GM19372 (cell line): Measurements from ENCODE around the gene PPP1R16B.

ENCODE experiments used
- ATAC-seq: cut with Tn5 transposase; IDR thresholded peaks from one replicate; pipeline ENCODE4 v1.9.1; 2021; ENCODE audit warnings: mild to moderate bottlenecking, low read depth, moderate library complexity; ENCODE audit not compliant: unreplicated experiment

PPP1R16B gene

DNA sequence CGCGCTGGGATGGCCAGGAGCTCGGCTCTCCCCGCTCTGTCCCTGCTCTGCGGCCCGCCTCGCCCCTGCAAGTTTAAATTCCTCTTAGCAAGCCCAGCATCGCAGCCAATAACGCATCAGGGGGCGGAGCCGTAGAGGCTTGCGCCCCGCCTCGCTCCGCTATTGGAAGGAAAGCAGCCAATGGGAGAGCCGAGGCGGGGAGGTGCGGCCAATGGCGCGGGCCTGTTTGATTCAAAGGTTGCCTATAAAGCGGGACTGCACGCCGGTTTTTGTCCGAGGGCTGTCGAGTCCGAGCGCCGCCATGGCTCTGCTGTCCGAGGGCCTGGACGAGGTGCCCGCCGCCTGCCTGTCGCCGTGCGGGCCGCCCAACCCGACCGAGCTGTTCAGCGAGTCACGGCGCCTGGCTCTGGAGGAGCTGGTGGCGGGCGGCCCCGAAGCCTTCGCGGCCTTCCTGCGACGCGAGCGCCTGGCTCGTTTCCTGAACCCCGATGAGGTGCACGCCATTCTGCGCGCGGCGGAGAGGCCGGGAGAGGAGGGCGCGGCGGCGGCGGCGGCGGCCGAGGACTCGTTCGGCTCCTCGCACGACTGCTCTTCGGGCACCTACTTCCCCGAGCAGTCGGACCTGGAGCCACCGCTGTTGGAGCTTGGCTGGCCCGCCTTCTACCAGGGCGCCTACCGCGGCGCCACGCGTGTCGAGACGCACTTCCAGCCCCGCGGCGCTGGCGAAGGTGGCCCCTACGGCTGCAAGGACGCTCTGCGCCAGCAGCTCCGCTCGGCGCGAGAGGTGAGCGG, 120.8 kb downstream of the PPP1R16B start, which contains the start of gene FAM83D:
Gene FAM83D (plus strand): TSS at position 276 of the 792 bp plus-strand sequence. CDS start 26 bp downstream, at position 302.
- ATAC-seq: peak; percentile 86

DNA sequence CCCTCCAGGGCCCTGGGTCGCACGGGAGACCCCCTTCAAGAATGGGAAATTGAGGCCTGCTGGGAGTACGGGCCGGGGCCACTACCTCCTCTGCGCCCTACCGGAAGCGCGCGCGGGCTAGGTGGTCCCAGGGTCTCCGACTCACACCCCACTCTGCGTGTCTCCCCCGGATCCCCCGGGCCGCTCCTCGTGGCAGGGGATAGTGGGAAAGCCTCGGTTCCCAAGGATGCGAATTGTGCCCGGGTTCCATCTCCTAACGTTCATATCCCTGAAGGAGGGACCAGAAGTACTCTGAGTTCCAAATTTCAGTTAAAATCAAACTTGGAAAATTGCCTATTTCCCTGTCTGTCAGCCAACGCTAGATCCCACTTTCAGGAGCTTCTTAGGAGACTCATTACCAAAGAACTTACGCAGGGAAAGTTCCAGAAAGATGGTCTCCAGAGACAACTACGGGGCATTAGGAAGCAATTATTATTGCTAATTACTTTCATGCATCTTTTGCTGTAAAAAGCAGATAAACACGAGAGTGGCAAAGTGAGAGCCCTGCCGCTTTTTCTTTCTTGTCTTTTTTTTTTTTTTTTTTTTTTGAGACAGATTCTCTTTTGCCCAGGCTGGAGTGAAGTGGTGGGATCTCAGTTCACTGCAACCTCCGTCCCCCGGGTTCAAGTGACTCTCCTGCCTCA, 121.6 kb downstream of the PPP1R16B start:
- ATAC-seq: peak; percentile 12

DNA sequence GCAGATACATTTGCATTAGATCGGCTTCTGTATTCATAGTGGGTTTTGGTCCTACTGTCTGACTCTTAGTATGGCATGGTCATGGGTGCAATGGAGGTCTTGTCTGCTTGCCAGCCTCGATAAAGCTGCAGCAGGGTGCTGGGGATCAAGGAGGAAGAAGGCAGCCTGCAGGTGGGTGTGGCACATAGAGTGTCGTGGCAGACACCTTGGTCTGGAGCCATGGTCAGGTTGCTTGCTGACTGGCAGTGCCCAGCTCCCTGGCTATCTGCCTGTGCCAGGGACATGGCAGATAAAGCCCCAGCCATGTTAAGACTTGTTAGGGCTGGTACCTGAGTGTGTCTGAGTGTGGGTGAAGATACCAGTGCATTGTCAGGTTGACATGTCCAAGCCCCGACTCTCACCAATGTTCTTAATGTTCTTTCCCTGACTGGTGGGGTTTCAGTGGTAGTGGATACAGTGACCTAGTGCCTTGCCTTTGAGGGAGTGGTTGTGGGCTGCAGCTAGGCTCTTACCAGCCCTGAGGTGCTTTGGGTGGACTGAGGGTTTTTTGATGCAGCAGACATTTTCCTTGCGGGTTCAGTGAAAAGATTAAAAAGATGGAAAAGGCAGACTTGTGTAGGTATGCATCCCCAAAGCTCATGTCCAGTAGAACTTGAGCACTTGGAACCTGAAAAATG, 122.5 kb downstream of the PPP1R16B start:
- no peak for ATAC-seq

DNA sequence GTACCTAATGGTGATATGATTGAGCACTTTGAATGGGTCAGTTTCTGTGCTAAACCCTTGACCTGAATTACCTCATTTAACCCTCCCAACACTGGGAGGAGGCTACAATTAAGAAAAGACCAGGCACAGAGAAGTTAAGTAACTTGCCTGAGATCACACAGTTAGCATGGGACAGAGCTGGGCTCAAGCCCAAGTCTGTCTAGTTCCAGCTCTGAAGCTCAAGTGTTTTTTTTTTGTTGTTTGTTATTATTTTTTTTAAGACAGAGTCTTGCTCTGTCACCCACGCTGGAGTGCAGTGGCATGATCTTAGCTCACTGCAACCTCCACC, 124.7 kb downstream of the PPP1R16B start:
- no peak for ATAC-seq

DNA sequence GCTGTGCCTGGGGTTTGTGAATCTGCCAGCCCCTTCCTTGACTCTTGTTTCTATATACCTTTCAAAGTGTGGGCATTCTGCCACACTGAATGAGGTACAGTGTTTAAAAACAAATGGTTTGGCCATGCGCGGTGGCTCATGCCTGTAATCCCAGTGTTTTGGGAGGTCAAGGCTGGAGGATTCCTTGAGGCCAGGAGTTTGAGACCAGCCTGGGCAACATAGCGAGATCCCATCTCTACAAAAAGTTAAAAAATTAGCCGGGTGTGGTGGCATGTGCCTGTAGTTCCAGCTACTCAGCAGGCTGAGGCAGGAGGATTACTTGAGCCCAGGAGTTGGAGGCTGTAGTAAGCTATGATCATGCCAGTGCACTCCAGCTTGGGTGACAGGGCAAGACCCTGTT, 126.5 kb downstream of the PPP1R16B start:
- no peak for ATAC-seq

DNA sequence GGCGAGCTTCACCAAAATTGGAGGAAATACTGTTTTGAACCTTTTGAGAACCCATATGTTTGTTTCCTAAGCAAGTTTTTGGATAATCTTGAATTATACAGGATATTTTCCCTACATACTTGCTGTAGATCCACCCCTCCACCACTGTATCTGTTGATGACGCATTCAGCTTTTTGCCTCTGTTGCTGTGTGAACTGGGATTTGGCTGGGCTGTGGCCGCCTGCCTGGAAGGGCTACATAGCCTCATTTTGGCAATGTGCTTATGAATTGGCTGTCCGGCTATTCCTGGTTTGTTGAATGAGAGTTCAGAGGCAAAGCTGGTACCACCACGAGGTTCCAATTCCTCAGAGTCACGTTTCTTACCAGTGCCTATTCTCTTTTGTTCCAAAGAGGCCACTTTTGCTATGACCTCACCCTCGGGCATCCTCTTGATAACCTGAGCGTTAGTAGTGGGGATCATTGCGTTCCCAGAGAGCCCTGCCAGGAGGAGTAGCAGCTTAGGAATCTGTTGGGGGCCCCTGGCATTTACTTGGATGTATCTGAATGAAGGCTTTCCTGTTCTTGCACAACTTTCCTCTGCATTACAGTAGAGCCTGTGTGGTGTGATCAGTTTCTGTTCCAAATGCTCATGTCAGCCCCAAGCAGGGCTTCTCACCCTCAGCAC, 127.1 kb downstream of the PPP1R16B start:
- ATAC-seq: no peak

DNA sequence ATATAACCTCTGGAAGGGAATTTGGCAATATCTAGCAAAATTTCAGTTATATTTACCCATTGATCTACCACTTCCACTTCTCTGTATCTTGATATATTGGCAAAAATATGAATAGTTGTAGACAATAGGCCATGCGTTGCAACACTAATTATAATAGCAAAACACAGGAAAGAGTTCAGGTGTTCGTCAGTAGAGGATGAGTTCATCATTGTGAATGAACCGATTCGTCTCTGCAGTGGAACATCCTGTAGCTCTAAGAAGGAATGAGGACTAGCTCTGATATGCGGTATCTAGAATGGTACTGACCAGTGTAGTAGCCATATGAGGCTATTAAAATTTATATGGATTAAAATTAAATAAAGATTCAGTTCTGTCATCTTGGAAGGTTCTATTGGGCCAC, 129.0 kb downstream of the PPP1R16B start:
- no peak for ATAC-seq

DNA sequence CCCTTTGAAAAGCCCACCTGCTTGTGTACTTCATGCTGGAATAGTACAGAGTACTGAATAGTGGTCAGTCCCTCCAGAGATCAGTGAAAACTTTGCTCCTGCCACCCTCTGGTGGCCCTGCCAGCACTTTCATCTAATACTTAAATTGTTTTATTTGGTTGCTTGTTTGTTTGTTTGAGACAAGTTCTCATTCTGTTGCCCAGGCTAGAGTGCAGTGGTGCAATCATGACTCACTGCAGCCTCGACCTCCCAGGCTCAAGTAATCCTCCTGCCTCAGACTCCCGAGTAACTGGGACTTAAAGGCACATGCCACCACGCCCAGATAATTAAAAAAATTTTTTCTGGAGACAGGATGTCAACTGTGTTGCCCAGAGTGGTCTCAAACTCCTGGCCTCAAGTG, 129.8 kb downstream of the PPP1R16B start:
- no peak for ATAC-seq

DNA sequence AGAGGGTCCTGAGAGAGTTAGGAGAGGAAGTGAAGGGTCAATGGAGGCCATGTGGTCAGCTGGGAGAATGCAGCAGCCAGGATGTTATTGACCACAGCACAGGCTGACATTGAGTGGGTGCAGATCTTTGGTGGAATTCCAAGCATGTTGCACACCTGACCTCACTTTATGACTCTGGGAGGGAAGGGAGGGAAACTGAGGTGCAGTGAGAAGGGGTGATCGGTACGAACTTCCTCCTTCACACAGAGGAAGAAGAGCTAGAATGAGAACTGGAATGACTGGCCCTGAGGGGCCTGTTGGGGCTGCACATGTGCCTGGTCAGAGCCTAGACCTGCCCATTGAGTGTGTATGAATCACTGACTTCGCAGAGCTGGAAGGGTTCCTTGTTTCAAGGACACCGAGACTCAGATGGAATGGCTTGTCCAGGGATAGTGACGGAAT, 130.5 kb downstream of the PPP1R16B start:
- ATAC-seq: no peak

DNA sequence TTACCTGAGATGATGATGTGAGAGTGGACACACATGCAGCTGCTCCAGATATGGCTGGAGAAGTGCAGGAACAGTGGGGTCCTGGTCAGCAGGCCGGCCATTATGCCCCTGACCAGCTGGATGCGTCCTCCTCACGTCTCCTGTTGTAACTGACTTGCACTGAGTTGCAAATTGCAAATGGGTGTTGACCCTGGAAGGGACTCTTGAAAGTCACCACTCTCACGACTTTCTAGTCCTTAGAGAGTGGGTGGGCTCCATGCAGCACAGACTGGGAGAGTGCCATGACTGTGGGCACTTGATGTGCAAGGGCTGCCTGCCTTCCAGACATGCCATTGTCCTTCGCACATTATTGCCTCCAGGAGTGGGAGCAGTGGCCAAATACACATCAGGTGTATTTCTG, 131.5 kb downstream of the PPP1R16B start:
- ATAC-seq: no peak

DNA sequence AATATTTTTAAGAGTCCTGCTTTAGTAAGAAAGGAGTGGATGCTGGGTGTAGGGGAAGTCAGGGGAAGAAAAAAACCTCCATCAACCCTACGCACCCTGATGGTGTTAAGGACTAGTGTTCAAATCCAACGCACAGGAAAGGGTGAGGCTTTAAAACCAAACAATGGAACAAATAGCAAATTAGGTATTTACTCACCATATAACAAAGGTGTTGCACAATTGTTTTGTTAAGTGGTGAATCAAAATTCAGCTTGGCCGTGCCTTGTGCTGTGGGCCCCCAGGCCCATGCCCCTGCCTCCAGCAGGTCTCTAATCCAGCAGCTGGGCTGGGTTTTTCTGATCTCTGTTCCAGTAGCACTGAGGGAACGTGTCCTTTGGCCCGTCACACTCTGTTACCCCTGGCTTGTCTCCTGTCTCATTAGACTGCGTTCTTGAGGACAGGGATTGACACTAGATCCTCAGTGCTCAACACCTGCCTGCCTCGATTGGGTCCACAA, 132.5 kb downstream of the PPP1R16B start:
- ATAC-seq: no peak

DNA sequence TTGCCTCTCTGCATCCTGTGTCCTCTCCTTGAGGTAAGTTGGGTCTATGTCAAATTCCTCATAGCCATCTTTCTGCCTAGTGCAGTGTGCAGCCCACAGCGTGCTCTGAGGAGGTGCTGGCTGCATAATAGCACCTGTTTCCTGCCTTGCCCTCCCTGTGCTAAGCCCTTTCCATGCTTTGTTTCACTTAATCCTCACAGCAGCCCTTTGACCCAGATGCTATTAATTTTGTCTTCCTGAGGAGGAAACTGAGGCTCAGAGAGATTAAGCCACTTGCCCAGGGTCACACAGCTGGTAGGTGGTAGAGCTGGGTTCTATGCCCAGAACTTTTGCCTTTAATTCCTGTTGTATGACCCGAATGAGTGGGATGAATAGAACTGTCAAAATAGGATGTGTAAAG, 134.2 kb downstream of the PPP1R16B start:
- no peak for ATAC-seq

DNA sequence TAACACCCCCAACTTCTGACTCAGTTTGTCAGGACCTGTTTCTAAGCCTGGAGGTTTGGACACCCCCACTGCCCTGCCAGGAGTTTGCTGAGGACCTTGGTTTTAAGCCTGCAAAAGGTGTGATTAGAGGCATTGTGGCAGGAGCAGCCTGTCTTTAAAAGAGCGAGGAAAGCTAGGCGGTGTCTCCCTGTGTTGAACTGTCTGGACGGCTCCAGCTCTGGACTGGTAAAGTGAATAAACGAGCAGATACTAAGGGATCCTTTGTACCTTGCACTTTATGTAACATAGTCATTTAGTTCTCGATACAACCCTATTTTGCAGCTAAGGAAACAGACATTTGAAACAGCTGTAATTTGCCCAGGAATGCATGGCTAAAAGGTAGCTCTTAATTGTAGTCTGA, 135.1 kb downstream of the PPP1R16B start:
- no peak for ATAC-seq

DNA sequence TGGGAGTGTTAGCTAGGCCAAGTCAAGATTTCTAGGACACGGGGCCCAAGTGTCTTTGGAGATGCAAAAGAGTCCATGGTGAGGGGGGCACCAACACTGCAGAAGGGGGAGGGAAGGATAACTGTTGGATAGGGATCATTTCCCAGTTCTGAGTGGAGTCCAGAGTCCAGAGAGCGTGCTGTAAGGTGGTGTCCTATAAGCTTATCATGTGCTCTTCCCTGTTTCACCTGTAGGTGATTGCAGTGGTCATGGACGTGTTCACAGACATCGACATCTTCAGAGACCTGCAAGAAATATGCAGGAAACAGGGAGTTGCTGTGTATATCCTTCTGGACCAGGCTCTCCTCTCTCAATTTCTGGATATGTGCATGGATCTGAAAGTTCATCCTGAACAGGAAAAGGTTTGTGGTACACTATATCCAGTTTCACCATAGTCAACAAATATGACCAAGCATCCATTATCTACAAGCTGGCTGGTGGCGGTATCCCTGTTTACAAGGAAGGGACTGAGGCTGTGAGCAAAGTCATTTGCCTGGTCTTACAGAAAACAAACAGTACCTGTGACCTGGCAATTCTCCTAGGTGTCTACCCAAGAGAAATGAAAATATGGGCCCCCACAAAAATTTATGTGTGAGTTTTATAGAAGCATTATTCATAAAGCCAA, 136.4 kb downstream of the PPP1R16B start:
- ATAC-seq: no peak

DNA sequence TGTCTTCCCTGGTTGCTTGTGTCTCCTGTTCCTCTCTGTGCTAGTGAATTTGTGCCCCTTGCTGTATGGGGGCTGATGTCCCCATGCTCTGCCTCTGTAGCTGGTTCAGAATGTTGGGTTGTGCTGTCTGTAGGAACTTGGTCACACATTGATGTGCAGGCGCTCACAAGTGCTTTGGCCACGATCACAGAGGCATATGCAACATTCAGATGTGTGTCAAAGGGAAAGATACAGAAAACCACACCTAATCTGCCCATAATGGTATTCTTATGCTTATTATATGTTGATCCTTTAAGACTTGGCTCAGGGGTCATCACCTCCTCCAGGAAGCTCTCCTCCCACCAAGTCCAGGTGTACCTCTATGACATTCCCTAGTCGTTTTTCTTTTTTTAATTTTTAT, 139.5 kb downstream of the PPP1R16B start:
- no peak for ATAC-seq

DNA sequence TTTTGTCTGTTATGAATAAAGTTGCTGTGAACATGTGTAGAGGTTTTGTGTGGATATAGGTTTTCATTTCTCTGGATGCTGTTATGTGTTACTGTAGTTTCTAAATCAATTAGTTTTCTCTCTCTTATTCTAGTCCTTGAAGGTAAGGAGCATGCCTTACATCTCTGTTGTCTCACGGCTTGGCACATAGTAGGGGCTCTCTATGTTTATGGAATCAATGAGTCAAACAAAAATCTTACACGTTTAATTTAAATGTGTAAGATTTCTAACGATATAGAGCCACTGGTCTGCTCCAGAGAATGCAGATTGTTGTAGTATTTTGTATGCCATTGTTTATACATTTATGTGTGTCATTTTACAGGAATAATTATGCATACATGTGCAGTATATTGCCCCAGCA, 141.3 kb downstream of the PPP1R16B start:
- no peak for ATAC-seq

DNA sequence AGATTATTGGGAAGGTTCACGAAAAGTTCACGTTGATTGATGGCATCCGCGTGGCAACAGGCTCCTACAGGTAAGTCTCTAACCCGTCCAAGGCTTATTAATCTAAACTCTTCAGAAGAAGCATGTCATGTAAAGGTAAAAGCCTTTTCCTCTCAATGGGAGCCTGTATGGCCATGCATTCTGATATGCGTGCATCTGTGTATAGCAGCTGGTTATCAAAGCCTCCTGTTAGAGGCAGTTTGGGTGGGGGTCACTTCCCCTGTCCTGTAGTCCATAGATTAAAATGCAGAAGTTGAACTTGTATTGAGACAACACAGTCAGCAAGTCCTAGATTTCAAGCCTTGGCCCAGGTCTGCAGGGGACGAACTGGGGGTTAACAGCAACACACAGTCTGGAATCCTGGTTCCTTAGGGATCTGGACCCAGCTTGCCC, 142.4 kb downstream of the PPP1R16B start:
- ATAC-seq: no peak

DNA sequence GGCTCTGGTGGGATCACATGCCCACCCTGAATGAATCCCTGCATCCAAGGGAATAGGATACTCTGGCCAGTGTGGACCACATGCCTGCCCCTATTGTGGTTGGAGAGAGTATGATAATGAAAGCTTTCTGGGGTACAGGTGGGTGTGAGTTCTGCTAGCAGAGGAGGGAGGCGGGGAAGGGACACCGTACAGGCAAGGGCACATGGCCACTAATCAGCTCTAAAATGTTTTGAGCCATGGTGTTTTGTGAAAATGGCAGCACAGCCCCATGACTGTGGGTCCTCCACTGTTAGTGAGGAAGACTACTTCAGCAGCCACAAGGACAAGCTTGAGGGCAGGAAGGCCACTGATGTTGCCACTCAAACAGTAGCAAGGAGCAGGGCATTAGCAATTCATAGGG, 144.8 kb downstream of the PPP1R16B start:
- ATAC-seq: no peak

DNA sequence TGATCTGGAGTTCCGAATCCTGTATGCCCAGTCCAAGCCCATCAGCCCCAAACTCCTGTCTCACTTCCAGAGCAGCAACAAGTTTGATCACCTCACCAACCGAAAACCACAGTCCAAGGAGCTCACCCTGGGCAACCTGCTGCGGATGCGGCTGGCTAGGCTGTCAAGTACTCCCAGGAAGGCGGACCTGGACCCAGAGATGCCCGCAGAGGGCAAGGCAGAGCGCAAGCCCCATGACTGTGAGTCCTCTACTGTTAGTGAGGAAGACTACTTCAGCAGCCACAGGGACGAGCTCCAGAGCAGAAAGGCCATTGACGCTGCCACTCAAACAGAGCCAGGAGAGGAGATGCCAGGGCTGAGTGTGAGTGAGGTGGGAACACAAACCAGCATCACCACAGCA, 146.1 kb downstream of the PPP1R16B start:
- no peak for ATAC-seq

DNA sequence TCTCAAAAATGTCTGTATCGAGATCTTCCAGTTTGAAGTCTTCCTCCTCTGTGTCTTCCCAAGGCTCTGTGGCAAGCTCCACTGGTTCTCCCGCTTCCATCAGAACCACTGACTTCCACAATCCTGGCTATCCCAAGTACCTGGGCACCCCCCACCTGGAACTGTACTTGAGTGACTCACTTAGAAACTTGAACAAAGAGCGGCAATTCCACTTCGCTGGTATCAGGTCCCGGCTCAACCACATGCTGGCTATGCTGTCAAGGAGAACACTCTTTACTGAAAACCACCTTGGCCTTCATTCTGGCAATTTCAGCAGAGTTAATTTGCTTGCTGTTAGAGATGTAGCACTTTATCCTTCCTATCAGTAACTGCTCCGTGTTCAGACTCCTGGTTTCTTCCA, 146.7 kb downstream of the PPP1R16B start:
- no peak for ATAC-seq
